Esophagus muscularis mucosa (tissue), 3 donors: Measurements from ENCODE around the gene HIBCH.

Experiments
- POLR2A ChIP-seq: fragments of 450-650 bp; IDR thresholded peaks from one replicate; pipeline ENCODE4 v1.6.1; 2017; ENCODE audit warnings: antibody characterized with exemption, moderate library complexity, mild to moderate bottlenecking, low read depth
- POLR2AphosphoS5 ChIP-seq, 2 donors: sonication (generic); formaldehyde crosslinking; IDR thresholded peaks; one replicate each; pipeline ENCODE4 v1.6.1; 2017; ENCODE audit warnings: antibody characterized with exemption in 2 of 2
- TF ChIP-seq, protein P1 (sequence below), 3 experiments: fragments of 200-600 bp in 2 of 3; fragments of 450-650 bp in 1 of 3; sonication (generic) in 2 of 3; IDR thresholded peaks; one replicate each; pipeline ENCODE4 v1.5.1; 2017 to 2019; ENCODE audit warnings: antibody characterized with exemption in 3 of 3, mild to moderate bottlenecking in 2 of 3, moderate library complexity in 1 of 3

GRCh38 chr2:190188289-190188688 is 131.3 kb downstream of the HIBCH start:
- TF ChIP-seq, protein P1, sequence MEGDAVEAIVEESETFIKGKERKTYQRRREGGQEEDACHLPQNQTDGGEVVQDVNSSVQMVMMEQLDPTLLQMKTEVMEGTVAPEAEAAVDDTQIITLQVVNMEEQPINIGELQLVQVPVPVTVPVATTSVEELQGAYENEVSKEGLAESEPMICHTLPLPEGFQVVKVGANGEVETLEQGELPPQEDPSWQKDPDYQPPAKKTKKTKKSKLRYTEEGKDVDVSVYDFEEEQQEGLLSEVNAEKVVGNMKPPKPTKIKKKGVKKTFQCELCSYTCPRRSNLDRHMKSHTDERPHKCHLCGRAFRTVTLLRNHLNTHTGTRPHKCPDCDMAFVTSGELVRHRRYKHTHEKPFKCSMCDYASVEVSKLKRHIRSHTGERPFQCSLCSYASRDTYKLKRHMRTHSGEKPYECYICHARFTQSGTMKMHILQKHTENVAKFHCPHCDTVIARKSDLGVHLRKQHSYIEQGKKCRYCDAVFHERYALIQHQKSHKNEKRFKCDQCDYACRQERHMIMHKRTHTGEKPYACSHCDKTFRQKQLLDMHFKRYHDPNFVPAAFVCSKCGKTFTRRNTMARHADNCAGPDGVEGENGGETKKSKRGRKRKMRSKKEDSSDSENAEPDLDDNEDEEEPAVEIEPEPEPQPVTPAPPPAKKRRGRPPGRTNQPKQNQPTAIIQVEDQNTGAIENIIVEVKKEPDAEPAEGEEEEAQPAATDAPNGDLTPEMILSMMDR (IDR thresholded peaks at IDR 0.05): no peak
- TF ChIP-seq POLR2A (no peak), POLR2AphosphoS5 (IDR thresholded peaks at IDR 0.05) (no peak)
